SU-DHL-6 (cell line): ENCODE data around the gene CLCNKB.

Experiments used
- H2AFZ ChIP-seq: fragments of 200-600 bp; sonication (generic); 2 replicates; pipeline ENCODE4 v1.6.1; 2014; ENCODE audit warnings: low read depth, mild to moderate bottlenecking, moderate library complexity, mixed read lengths, antibody characterized with exemption, low read length; ENCODE audit not compliant: severe bottlenecking
- H3F3A ChIP-seq: fragments of 200-600 bp; shearing (Covaris generic); 2 replicates; pipeline ENCODE4 v1.6.0; 2016; ENCODE audit warnings: antibody characterized with exemption, mild to moderate bottlenecking; ENCODE audit not compliant: insufficient read depth
- H3K27ac ChIP-seq: fragments of 200-600 bp; sonication (generic); 2 replicates; pipeline ENCODE4 v1.5.1; 2016; ENCODE audit warnings: low read depth, mild to moderate bottlenecking, low read length, moderate library complexity, mixed read lengths
- H3K27me3 ChIP-seq: fragments of 200-600 bp; sonication (generic), shearing (Covaris generic); 2 replicates; pipeline ENCODE4 v1.6.0; 2014; ENCODE audit warnings: mild to moderate bottlenecking, low read length
- H3K36me3 ChIP-seq: fragments of 200-600 bp; sonication (generic); 2 replicates; pipeline ENCODE4 v1.6.1; 2014; ENCODE audit warnings: mild to moderate bottlenecking, low read length, mixed read lengths
- H3K4me2 ChIP-seq: fragments of 300-600, 200-600 bp; shearing (Covaris generic), sonication (generic); 2 replicates; pipeline ENCODE4 v1.6.0; 2014; ENCODE audit warnings: low read length, low read depth, mild to moderate bottlenecking; ENCODE audit not compliant: poor library complexity, severe bottlenecking
- H3K4me3 ChIP-seq: fragments of 200-600 bp; sonication (generic); 2 replicates; pipeline ENCODE4 v1.5.1; 2014; ENCODE audit warnings: antibody characterized with exemption, low read length, mild to moderate bottlenecking, mixed read lengths; ENCODE audit not compliant: insufficient read depth, poor library complexity, severe bottlenecking
- H3K79me2 ChIP-seq: fragments of 200-600 bp; sonication (generic); 2 replicates; pipeline ENCODE4 v1.6.1; 2014; ENCODE audit warnings: mild to moderate bottlenecking, low read length, moderate library complexity; ENCODE audit not compliant: insufficient read depth
- H3K9ac ChIP-seq: fragments of 200-600 bp; sonication (generic); 2 replicates; pipeline ENCODE4 v1.7.0; 2014; ENCODE audit warnings: mild to moderate bottlenecking, low read length
- H3K9me2 ChIP-seq: fragments of 200-600 bp; sonication (generic); replicated peaks from 2 replicates; pipeline ENCODE4 v1.6.1; 2014; ENCODE audit warnings: low read length; ENCODE audit not compliant: insufficient read depth
- H3K9me3 ChIP-seq: fragments of 200-600 bp; sonication (generic); 2 replicates; pipeline ENCODE4 v1.6.1; 2014; ENCODE audit warnings: low read length, mixed read lengths; ENCODE audit not compliant: insufficient read depth
- H4K20me1 ChIP-seq: fragments of 200-600 bp; sonication (generic); 2 replicates; pipeline ENCODE4 v1.6.1; 2014; ENCODE audit warnings: low read depth, mild to moderate bottlenecking, antibody characterized with exemption, low read length, moderate library complexity, mixed read lengths
- EZH2phosphoT487 ChIP-seq: fragments of 200-600 bp; sonication (generic), shearing (Covaris generic); conservative IDR thresholded peaks from 2 replicates; pipeline ENCODE4 v1.6.1; 2018; ENCODE audit warnings: mild to moderate bottlenecking, antibody characterized with exemption, low read length, moderate library complexity, mixed read lengths
- TF ChIP-seq, protein P1 (sequence below): fragments of 200-600 bp; sonication (generic); IDR thresholded peaks from one replicate; pipeline ENCODE4 v1.5.1; 2017; ENCODE audit warnings: antibody characterized with exemption, mild to moderate bottlenecking, low read length, moderate library complexity; ENCODE audit not compliant: insufficient read depth, poor library complexity, severe bottlenecking

Gene CLCNKB

DNA sequence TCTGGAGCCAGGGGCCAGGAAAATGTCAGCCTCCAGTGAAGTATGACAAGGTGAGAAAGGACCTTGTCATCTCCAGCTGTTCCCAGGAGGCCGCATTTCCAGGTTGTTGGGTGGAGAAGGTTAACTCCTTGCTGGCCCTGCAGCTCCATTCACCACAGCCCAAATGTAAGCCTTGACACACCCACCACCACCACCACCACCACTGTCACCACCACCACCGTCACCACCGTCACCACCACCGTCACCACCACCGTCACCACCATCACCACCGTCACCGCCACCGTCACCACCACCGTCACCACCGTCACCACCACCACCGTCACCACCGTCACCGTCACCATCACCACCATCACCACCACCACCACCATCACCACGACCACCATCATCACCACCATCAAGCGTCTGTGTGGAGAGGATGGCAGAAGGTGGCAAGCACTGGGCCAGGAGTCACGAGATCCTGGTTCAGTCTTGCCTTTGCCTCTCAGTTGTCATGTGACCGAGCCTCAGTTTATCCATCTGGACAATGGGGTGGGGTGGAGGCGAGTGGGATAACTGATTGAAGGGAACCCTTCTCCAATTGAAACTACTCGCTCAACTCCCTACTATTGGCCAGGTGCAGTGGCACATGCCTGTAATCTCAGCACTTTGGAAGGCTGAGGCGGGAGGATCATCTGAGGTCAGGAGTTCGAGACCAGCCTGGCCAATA lies 51.0 kb downstream of the CLCNKB start:
- no peaks in the 10 kb centered on the region for H4K20me1 ChIP-seq
- no peaks in the 10 kb centered on the region for H3K36me3 ChIP-seq
- no peak overlapping the region for H2AFZ ChIP-seq
- no peak overlapping the region for H3K4me3 ChIP-seq
- H3F3A ChIP-seq = no peaks in the 10 kb centered on the region
- H3K9me2 ChIP-seq = no peaks in the 10 kb centered on the region
- H3K4me2 ChIP-seq = no peak overlapping the region
- H3K9ac ChIP-seq = no peak overlapping the region
- H3K79me2 ChIP-seq = no peaks in the 10 kb centered on the region
- H3K9me3 ChIP-seq = no peaks in the 10 kb centered on the region
- no peaks in the 10 kb centered on the region for H3K27me3 ChIP-seq
- no peak overlapping the region for H3K27ac ChIP-seq
- TF ChIP-seq EZH2phosphoT487 = no peak
- TF ChIP-seq, protein P1, sequence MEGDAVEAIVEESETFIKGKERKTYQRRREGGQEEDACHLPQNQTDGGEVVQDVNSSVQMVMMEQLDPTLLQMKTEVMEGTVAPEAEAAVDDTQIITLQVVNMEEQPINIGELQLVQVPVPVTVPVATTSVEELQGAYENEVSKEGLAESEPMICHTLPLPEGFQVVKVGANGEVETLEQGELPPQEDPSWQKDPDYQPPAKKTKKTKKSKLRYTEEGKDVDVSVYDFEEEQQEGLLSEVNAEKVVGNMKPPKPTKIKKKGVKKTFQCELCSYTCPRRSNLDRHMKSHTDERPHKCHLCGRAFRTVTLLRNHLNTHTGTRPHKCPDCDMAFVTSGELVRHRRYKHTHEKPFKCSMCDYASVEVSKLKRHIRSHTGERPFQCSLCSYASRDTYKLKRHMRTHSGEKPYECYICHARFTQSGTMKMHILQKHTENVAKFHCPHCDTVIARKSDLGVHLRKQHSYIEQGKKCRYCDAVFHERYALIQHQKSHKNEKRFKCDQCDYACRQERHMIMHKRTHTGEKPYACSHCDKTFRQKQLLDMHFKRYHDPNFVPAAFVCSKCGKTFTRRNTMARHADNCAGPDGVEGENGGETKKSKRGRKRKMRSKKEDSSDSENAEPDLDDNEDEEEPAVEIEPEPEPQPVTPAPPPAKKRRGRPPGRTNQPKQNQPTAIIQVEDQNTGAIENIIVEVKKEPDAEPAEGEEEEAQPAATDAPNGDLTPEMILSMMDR = no peak

DNA sequence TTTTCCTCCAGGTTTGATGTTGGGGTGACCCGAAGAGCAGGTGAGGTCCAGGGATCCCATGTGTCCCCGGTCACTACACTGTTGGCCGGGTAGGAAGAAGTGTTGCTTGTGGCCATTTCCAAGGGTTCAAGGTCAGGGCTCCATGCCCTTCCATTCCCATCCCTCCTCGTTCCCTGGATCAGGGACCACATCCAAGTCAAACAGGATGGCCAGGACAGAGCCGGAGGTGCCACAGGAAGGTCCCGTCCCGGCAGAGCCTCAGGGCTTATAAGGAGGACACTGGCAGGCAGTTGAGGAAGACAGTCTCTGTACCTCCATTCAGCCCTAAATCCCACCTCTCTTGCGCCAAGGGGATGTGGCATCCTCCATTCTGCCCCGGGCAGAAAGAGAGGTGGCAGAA lies 51.9 kb downstream of the CLCNKB start:
- TF ChIP-seq EZH2phosphoT487 = no peak
- TF ChIP-seq, protein P1 = no peak
- H3K79me2 ChIP-seq = no peaks in the 10 kb centered on the region
- no peak overlapping the region for H3K4me2 ChIP-seq
- no peak overlapping the region for H2AFZ ChIP-seq
- no peaks in the 10 kb centered on the region for H3F3A ChIP-seq
- H4K20me1 ChIP-seq = no peaks in the 10 kb centered on the region
- H3K9me2 ChIP-seq = no peaks in the 10 kb centered on the region
- H3K4me3 ChIP-seq = no peak overlapping the region
- no peaks in the 10 kb centered on the region for H3K9me3 ChIP-seq
- no peaks in the 10 kb centered on the region for H3K27me3 ChIP-seq
- no peak overlapping the region for H3K9ac ChIP-seq
- no peaks in the 10 kb centered on the region for H3K36me3 ChIP-seq
- no peak overlapping the region for H3K27ac ChIP-seq

DNA sequence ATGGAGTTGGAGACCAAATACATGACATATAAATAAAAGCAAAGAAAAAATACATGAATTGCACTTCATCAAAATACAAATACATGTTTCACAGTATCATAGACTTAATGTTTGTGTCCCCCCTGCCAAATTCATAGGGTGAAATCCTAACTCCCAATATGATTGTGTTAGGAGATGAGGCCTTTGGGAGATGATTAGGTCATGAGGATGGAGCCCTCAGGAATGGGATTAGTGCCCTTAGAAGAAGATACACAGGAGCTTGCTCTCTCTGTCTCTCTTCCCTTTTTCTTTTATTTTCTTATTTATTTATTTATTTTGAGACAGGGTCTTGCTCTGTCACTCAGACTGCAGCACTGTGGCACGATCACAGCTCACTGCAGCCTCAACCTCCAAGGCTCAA lies 55.8 kb downstream of the CLCNKB start:
- Histone ChIP-seq H3K79me2 (no peaks in the 10 kb centered on the region), H2AFZ (no peak overlapping the region), H3K4me2 (no peak overlapping the region), H3K4me3 (no peak overlapping the region), H4K20me1 (no peaks in the 10 kb centered on the region), H3K27me3 (no peaks in the 10 kb centered on the region), H3K27ac (no peak overlapping the region), H3K9ac (no peak overlapping the region), H3K9me2 (no peaks in the 10 kb centered on the region), H3K36me3 (no peaks in the 10 kb centered on the region), H3K9me3 (no peaks in the 10 kb centered on the region), H3F3A (no peaks in the 10 kb centered on the region)
- no peak for TF ChIP-seq EZH2phosphoT487
- TF ChIP-seq, protein P1 = no peak
